Loucy (cell line): Measurements from ENCODE around the gene SRP54.

Experiments
- H2AFZ ChIP-seq: fragments of 200-600 bp; sonication (generic); 2 replicates; pipeline ENCODE4 v1.6.0; 2016; ENCODE audit warnings: antibody characterized with exemption, mild to moderate bottlenecking, low read length, moderate library complexity
- H3F3A ChIP-seq: fragments of 200-600 bp; 2 replicates; pipeline ENCODE4 v1.6.0; 2016; ENCODE audit warnings: antibody characterized with exemption, low read depth, mild to moderate bottlenecking
- H3K27me3 ChIP-seq: fragments of 200-600 bp; sonication (generic); 2 replicates; pipeline ENCODE4 v1.6.1; 2014; ENCODE audit warnings: low read length, mild to moderate bottlenecking; ENCODE audit not compliant: insufficient read depth, poor library complexity, severe bottlenecking
- H3K36me3 ChIP-seq: fragments of 200-600 bp; sonication (generic); 2 replicates; pipeline ENCODE4 v1.6.1; 2016; ENCODE audit warnings: low read length; ENCODE audit not compliant: insufficient read depth
- H3K4me1 ChIP-seq: fragments of 200-600 bp; sonication (generic); 2 replicates; pipeline ENCODE4 v1.5.1; 2014; ENCODE audit warnings: low read length, mild to moderate bottlenecking; ENCODE audit not compliant: insufficient read depth, poor library complexity, severe bottlenecking
- H3K4me2 ChIP-seq: fragments of 200-600 bp; sonication (generic); 2 replicates; pipeline ENCODE4 v1.6.0; 2014; ENCODE audit warnings: antibody characterized with exemption, low read length, low read depth, mild to moderate bottlenecking; ENCODE audit not compliant: poor library complexity, severe bottlenecking
- H3K4me3 ChIP-seq: fragments of 200-600 bp; sonication (generic); 2 replicates; pipeline ENCODE4 v1.5.1; 2014; ENCODE audit warnings: low read length, mild to moderate bottlenecking, mixed read lengths; ENCODE audit not compliant: poor library complexity, severe bottlenecking
- H3K79me2 ChIP-seq: fragments of 200-600 bp; sonication (generic); 2 replicates; pipeline ENCODE4 v1.6.1; 2014; ENCODE audit warnings: low read length; ENCODE audit not compliant: insufficient read depth
- H3K9ac ChIP-seq: fragments of 200-600 bp; sonication (generic); 2 replicates; pipeline ENCODE4 v1.6.0; 2014; ENCODE audit warnings: mild to moderate bottlenecking, low read depth, low read length, moderate library complexity; ENCODE audit not compliant: poor library complexity, severe bottlenecking
- H3K9me2 ChIP-seq: fragments of 200-600 bp; sonication (generic); replicated peaks from 2 replicates; pipeline ENCODE4 v1.6.1; 2016; ENCODE audit warnings: low read depth, low read length, mixed read lengths
- H3K9me3 ChIP-seq: fragments of 200-600 bp; sonication (generic); 2 replicates; pipeline ENCODE4 v1.6.1; 2014; ENCODE audit warnings: mild to moderate bottlenecking, antibody characterized with exemption, low read length, low read depth; ENCODE audit not compliant: insufficient read depth
- H4K20me1 ChIP-seq: fragments of 200-600 bp; sonication (generic); 2 replicates; pipeline ENCODE4 v1.6.0; 2014; ENCODE audit warnings: antibody characterized with exemption, low read length, mild to moderate bottlenecking; ENCODE audit not compliant: insufficient read depth, poor library complexity, severe bottlenecking
- CTCF ChIP-seq: fragments of 200-600 bp; sonication (generic); conservative IDR thresholded peaks from 2 replicates; pipeline ENCODE4 v1.5.1; 2014; ENCODE audit warnings: mild to moderate bottlenecking, antibody characterized with exemption, low read length
- EZH2phosphoT487 ChIP-seq: fragments of 200-600 bp; IDR thresholded peaks from 2 replicates; pipeline ENCODE4 v1.6.1; 2018; ENCODE audit warnings: antibody characterized with exemption, mild to moderate bottlenecking, moderate library complexity, borderline replicate concordance

The SRP54 gene

GRCh38 chr14:35004839-35005238 is 22.0 kb downstream of the SRP54 start:
- TF ChIP-seq EZH2phosphoT487, result no peak
- TF ChIP-seq CTCF, result no peak
- peaks cover 47% of the 10 kb centered on the region; the same call in 1 of the 2 replicates for H3K36me3 ChIP-seq
- H3K27me3 ChIP-seq, result no peaks in the 10 kb centered on the region
- no peak overlapping the region for H3K9ac ChIP-seq
- H3K79me2 ChIP-seq, result no peaks in the 10 kb centered on the region
- H3K9me2 ChIP-seq, result no peaks in the 10 kb centered on the region
- H3K4me3 ChIP-seq, result no peak overlapping the region
- H3K9me3 ChIP-seq, result no peaks in the 10 kb centered on the region
- 0 out of 2 replicates have a peak, but pooled peaks cover 3% of the 10 kb centered on the region for H3F3A ChIP-seq
- H2AFZ ChIP-seq, result no peak overlapping the region
- H3K4me1 ChIP-seq, result no peaks in the 10 kb centered on the region
- no peaks in the 10 kb centered on the region for H4K20me1 ChIP-seq
- no peak overlapping the region for H3K4me2 ChIP-seq

DNA sequence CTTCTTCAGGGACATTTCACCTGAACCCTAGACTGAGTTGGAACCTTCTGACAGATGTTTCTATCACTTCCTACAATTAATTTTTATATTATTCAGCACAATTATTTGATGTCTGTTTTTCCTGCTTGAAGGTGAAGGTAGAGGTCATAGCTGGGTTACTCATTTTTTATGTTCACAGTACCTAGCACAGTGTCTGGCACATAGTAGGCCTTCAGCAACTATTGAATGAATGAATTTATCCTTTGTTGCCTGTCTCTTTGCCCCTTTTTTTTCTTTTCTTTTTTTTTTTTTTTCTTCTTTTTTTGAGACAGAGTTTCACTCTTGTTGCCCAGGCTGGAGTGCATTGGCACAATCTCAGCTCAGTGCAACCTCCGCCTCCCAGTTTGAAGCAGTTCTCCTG is 33.8 kb downstream of the SRP54 start:
- peaks cover 82% of the 10 kb centered on the region; the same call in 1 of the 2 replicates for H3K36me3 ChIP-seq
- no peak overlapping the region for H3K4me2 ChIP-seq
- H3K4me3 ChIP-seq, result no peak overlapping the region
- no peak overlapping the region for H2AFZ ChIP-seq
- H3K9me2 ChIP-seq, result no peaks in the 10 kb centered on the region
- H3F3A ChIP-seq, result no peaks in the 10 kb centered on the region
- H3K79me2 ChIP-seq, result no peaks in the 10 kb centered on the region
- TF ChIP-seq CTCF (no peak), EZH2phosphoT487 (no peak)
- no peaks in the 10 kb centered on the region for H4K20me1 ChIP-seq
- H3K9me3 ChIP-seq, result no peaks in the 10 kb centered on the region
- H3K9ac ChIP-seq, result no peak overlapping the region
- H3K27me3 ChIP-seq, result no peaks in the 10 kb centered on the region
- H3K4me1 ChIP-seq, result no peaks in the 10 kb centered on the region

DNA sequence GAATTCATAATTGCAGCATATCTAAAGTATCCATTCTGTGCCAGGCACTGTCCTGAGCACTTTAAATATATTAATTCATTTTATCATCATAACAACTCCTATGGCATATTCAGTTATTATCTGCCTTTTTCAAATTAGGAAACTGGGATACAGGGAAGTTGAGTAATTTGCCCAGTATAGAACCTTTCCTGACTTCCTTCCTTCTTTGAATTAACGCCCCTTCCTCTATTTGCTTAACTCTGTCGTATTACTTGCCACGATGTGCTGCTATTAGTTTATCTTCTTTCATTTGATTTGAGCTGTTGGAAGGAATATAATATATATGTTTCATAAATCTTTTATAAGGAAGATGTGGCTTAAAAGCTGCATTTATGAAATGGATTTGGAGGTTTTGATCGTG is 37.9 kb downstream of the SRP54 start:
- no peaks in the 10 kb centered on the region for H3K9me3 ChIP-seq
- H3F3A ChIP-seq, result no peaks in the 10 kb centered on the region
- H2AFZ ChIP-seq, result no peak overlapping the region
- H3K4me2 ChIP-seq, result no peak overlapping the region
- H4K20me1 ChIP-seq, result no peaks in the 10 kb centered on the region
- TF ChIP-seq CTCF (no peak), EZH2phosphoT487 (no peak)
- H3K9me2 ChIP-seq, result no peaks in the 10 kb centered on the region
- H3K9ac ChIP-seq, result no peak overlapping the region
- H3K36me3 ChIP-seq, result peaks cover 78% of the 10 kb centered on the region; the same call in 1 of the 2 replicates
- no peaks in the 10 kb centered on the region for H3K4me1 ChIP-seq
- no peaks in the 10 kb centered on the region for H3K27me3 ChIP-seq
- no peaks in the 10 kb centered on the region for H3K79me2 ChIP-seq
- no peak overlapping the region for H3K4me3 ChIP-seq
